Measurements from ENCODE around the gene PEX26. TPM values are rescaled to one million over a fixed set of nuclear protein-coding genes. Genes with fewer than 3 reads are reported as not detected.

Gene PEX26
- total and polyA plus RNA-seq, 2 donors (not counting 3 experiments of a cell fraction or from before 2014, with no cell fraction given), result 25.6 to 44.4 TPM

DNA sequence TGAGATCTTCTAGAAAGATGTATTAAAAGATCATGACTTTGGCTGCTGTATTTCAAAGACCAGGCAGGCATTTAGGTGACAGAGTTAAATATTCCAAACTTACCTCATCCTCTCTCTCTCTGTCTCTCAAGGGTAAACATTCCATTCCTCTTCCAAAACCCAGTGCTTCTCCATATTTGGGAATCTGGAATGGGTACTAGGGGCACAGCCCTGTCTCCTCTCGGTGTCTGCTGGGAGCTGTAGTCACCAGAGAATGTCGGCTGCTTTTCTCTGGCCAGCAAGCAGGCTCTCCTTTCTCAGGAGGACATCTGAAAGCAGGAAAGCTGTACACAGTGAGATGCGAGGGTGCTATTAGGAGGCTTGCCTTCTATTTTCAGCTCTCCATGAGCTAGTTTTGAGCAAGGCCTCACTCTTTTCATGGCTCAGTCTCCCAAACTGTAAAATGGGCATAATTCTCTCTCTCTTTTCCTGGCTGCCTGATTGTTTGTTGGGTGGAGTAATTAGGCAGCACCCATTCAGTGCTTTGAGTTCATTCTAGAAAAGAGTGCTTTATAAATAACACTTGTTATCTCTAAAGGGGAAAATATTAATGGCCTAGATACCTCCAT, 9.3 kb upstream of the PEX26 start:
- H4K20me1 ChIP-seq (replicated peaks; ENCODE audit: control insufficient read depth, extremely low read depth, insufficient read depth, low read length), result no peaks in the 10 kb centered on the region
- H3K4me2 ChIP-seq (ENCODE audit: insufficient read depth, low read length), result no peak overlapping the region
- dilution Hi-C loops (cut with MboI; ENCODE audit: extremely low pct_ligation_motif_present, low sequenced_read_pairs), result no loop called here
- H3K4me1 ChIP-seq (ENCODE audit: control insufficient read depth, extremely low read depth, insufficient read depth, low read length), result no peaks in the 10 kb centered on the region
- CTCF ChIA-PET, result interaction anchor here (0.8 kb wide), 1 partner anchor 8 kb away, joined by 7 read pairs; no protein-coding TSS in a partner anchor
- BruUV-seq (replicated peaks), result no TSS peak
- TF ChIP-seq MYC (IDR thresholded peaks at IDR 0.05; ENCODE audit: low read depth, low read length) (no peak), FOS (IDR thresholded peaks at IDR 0.05; ENCODE audit: borderline replicate concordance, insufficient read depth, low read length) (no peak), JUN (IDR thresholded peaks at IDR 0.05; ENCODE audit: borderline replicate concordance, insufficient read depth, insufficient read length, low read depth) (no peak), POLR2AphosphoS5 (IDR thresholded peaks at IDR 0.05; ENCODE audit: insufficient read depth, low read depth, low read length) (no peak), GATA2 (IDR thresholded peaks at IDR 0.05; ENCODE audit: insufficient read depth, insufficient read length, low read depth, low read length) (no peak), EZH2 (IDR thresholded peaks at IDR 0.05; ENCODE audit: borderline replicate concordance, low read depth, low read length, severe bottlenecking) (no peak), POLR2A (IDR thresholded peaks at IDR 0.05; ENCODE audit: low read depth, low read length) (no peak)
- TF ChIP-seq, protein P1, sequence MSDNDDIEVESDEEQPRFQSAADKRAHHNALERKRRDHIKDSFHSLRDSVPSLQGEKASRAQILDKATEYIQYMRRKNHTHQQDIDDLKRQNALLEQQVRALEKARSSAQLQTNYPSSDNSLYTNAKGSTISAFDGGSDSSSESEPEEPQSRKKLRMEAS (IDR thresholded peaks at IDR 0.05; ENCODE audit: insufficient read depth, insufficient read length), result no peak
- TF ChIP-seq, protein P2, sequence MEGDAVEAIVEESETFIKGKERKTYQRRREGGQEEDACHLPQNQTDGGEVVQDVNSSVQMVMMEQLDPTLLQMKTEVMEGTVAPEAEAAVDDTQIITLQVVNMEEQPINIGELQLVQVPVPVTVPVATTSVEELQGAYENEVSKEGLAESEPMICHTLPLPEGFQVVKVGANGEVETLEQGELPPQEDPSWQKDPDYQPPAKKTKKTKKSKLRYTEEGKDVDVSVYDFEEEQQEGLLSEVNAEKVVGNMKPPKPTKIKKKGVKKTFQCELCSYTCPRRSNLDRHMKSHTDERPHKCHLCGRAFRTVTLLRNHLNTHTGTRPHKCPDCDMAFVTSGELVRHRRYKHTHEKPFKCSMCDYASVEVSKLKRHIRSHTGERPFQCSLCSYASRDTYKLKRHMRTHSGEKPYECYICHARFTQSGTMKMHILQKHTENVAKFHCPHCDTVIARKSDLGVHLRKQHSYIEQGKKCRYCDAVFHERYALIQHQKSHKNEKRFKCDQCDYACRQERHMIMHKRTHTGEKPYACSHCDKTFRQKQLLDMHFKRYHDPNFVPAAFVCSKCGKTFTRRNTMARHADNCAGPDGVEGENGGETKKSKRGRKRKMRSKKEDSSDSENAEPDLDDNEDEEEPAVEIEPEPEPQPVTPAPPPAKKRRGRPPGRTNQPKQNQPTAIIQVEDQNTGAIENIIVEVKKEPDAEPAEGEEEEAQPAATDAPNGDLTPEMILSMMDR (IDR thresholded peaks at IDR 0.05; ENCODE audit: extremely low read depth in 1 of 2, insufficient read depth in 1 of 2, low read depth in 1 of 2, low read length in 2 of 2), result no peak
- POLR2A ChIA-PET, result no interaction called here
- no peaks in the 10 kb centered on the region for H3K36me3 ChIP-seq (ENCODE audit: control insufficient read depth in 2 of 2, extremely low read depth in 1 of 2, insufficient read depth in 2 of 2, low read length in 2 of 2)
- H3K27me3 ChIP-seq (ENCODE audit: control insufficient read depth in 2 of 2, insufficient read depth in 2 of 2, low read length in 2 of 2), result peaks cover 25 to 31% of the 10 kb centered on the region in 2 experiments
- H3K9me3 ChIP-seq (replicated peaks; ENCODE audit: control insufficient read depth, insufficient read depth, low read length), result no peaks in the 10 kb centered on the region
- H3K79me2 ChIP-seq (ENCODE audit: control insufficient read depth, insufficient read depth, low read length), result no peaks in the 10 kb centered on the region
- no peak overlapping the region for H2AFZ ChIP-seq (ENCODE audit: low read depth, low read length)
- H3K9ac ChIP-seq (replicated peaks; ENCODE audit: extremely low read depth, insufficient read depth, low read length), result no peak overlapping the region
- intact Hi-C loops (cut with micrococcal nuclease), result no loop called here
- no peak for FAIRE-seq
- H3K27ac ChIP-seq (ENCODE audit: insufficient read depth, low read depth, low read length), result no peak overlapping the region
- H3K4me3 ChIP-seq (replicated peaks in 1 of 3; ENCODE audit: insufficient read depth in 1 of 3, low read depth in 1 of 3, low read length in 3 of 3), result no peak overlapping the region
- no peak for DNase-seq (ENCODE audit: low read depth, low spot score)
- no peaks in the 10 kb centered on the region for H3K9me1 ChIP-seq (replicated peaks; ENCODE audit: control insufficient read depth, extremely low read depth, insufficient read depth, low read length)

Data from endothelial cell of umbilical vein (primary cell).